PFSK-1 (cell line): ENCODE results near the gene DNAL1.

ENCODE experiments used
- FOXP2 ChIP-seq: optimal IDR thresholded peaks from 2 replicates; pipeline ENCODE3; 2011; ENCODE audit warnings: borderline replicate concordance, control low read depth, inconsistent platforms; ENCODE audit not compliant: insufficient read depth; ENCODE audit errors: extremely low read length, extremely low read depth
- POLR2AphosphoS5 ChIP-seq: IDR thresholded peaks from 2 replicates; pipeline ENCODE4 v1.6.1; 2012; ENCODE audit warnings: low read depth, mild to moderate bottlenecking, control low read depth, low read length, moderate library complexity
- SIN3A ChIP-seq: IDR thresholded peaks from 2 replicates; pipeline ENCODE4 v1.6.1; 2012; ENCODE audit warnings: mild to moderate bottlenecking, low read length, moderate library complexity, borderline replicate concordance; ENCODE audit not compliant: insufficient read depth
- TAF1 ChIP-seq: IDR thresholded peaks from 2 replicates; pipeline ENCODE4 v1.6.1; 2012; ENCODE audit warnings: low read length, control low read depth, borderline replicate concordance; ENCODE audit not compliant: insufficient read depth
- TF ChIP-seq, protein P1 (sequence below), 2 experiments: IDR thresholded peaks; 2 replicates each; pipeline versions ENCODE4 v1.6.1 to v1.8.0; 2011 to 2012; ENCODE audit warnings: low read depth in 2 of 2, low read length in 2 of 2, control low read depth in 1 of 2, inconsistent platforms in 1 of 2, mild to moderate bottlenecking in 1 of 2, moderate library complexity in 1 of 2; ENCODE audit not compliant: insufficient read depth in 1 of 2

DNAL1 gene

DNA sequence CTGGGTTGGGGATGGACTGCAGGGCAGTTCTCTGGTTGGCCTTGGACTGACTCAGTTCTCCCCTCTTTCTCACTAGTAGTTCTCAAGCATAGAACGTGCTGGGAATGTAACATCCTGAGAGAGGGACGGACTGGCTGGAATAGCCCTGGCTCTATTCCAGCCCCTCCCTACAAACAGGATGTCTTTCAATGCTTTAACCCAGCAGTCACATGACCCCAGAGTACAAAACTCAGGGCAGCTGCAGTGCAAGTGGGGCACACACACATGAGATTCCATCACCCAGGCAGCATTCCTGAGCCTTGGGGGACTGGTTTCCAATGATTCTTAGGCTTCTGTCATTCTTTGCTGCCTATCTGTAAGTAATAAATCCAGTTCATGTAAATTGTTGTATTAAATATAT lies 34.1 kb upstream of the DNAL1 start:
- TF ChIP-seq, protein P1, sequence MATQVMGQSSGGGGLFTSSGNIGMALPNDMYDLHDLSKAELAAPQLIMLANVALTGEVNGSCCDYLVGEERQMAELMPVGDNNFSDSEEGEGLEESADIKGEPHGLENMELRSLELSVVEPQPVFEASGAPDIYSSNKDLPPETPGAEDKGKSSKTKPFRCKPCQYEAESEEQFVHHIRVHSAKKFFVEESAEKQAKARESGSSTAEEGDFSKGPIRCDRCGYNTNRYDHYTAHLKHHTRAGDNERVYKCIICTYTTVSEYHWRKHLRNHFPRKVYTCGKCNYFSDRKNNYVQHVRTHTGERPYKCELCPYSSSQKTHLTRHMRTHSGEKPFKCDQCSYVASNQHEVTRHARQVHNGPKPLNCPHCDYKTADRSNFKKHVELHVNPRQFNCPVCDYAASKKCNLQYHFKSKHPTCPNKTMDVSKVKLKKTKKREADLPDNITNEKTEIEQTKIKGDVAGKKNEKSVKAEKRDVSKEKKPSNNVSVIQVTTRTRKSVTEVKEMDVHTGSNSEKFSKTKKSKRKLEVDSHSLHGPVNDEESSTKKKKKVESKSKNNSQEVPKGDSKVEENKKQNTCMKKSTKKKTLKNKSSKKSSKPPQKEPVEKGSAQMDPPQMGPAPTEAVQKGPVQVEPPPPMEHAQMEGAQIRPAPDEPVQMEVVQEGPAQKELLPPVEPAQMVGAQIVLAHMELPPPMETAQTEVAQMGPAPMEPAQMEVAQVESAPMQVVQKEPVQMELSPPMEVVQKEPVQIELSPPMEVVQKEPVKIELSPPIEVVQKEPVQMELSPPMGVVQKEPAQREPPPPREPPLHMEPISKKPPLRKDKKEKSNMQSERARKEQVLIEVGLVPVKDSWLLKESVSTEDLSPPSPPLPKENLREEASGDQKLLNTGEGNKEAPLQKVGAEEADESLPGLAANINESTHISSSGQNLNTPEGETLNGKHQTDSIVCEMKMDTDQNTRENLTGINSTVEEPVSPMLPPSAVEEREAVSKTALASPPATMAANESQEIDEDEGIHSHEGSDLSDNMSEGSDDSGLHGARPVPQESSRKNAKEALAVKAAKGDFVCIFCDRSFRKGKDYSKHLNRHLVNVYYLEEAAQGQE (IDR thresholded peaks at IDR 0.05; ENCODE audit: insufficient read depth in 1 of 2, low read depth in 2 of 2, low read length in 2 of 2) = no peak
- TF ChIP-seq FOXP2 (no peak), TAF1 (no peak), POLR2AphosphoS5 (no peak), SIN3A (no peak)

DNA sequence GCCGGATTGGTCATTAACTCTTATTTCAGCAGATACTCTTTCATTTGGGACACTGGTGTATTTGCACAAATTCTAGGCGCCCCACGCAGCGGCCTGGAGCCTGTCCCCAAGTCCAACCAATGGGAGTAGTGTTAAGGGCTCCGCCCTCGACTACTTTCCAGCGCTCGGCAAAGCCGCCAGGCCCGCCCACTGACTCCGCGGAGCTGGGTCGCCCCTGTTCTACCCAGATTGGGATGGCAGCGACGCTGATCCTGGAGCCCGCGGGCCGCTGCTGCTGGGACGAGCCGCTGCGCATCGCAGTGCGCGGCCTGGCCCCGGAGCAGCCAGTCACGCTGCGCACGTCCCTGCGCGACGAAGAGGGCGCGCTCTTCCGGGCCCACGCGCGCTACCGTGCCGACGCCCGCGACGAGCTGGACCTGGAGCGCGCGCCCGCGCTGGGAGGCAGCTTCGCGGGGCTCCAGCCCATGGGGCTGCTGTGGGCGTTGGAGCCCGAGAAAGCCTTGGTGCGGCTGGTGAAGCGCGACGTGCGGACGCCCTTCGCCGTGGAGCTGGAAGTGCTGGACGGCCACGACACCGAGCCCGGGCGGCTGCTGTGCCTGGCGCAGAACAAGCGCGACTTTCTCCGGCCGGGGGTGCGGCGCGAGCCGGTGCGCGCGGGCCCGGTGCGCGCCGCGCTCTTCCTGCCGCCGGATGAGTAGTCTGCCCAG lies 32.3 kb upstream of the DNAL1 start, which contains the start of gene ACOT6:
Gene ACOT6, plus strand, starts transcription at position 179 of the 707 bp plus-strand sequence. Its CDS starts 55 bp downstream, at position 234.
- TF ChIP-seq POLR2AphosphoS5 (no peak), FOXP2 (no peak), SIN3A (no peak), TAF1 (no peak)
- TF ChIP-seq, protein P1 (IDR thresholded peaks at IDR 0.05; ENCODE audit: insufficient read depth in 1 of 2, low read depth in 2 of 2, low read length in 2 of 2) = no peak

DNA sequence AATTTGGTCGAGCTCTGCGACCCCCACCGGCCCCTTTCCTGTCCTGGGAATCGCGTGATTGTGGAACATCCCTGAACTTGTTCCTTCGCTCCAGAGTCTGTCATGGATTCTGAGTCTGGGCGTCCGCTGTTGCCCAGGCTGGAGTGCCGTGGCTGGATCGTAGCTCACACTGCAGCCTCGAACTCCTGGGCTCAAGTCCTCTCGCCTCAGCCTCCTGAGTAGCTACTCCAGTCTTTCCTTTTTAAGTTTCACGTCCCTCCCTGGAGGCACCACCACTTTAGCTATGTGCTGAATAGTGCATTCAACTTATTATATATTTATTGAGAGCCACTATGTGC lies 31.8 kb upstream of the DNAL1 start:
- TF ChIP-seq TAF1 = no peak
- TF ChIP-seq, protein P1 (IDR thresholded peaks at IDR 0.05; ENCODE audit: insufficient read depth in 1 of 2, low read depth in 2 of 2, low read length in 2 of 2) = no peak
- TF ChIP-seq SIN3A = no peak
- TF ChIP-seq POLR2AphosphoS5 = no peak
- no peak for TF ChIP-seq FOXP2

DNA sequence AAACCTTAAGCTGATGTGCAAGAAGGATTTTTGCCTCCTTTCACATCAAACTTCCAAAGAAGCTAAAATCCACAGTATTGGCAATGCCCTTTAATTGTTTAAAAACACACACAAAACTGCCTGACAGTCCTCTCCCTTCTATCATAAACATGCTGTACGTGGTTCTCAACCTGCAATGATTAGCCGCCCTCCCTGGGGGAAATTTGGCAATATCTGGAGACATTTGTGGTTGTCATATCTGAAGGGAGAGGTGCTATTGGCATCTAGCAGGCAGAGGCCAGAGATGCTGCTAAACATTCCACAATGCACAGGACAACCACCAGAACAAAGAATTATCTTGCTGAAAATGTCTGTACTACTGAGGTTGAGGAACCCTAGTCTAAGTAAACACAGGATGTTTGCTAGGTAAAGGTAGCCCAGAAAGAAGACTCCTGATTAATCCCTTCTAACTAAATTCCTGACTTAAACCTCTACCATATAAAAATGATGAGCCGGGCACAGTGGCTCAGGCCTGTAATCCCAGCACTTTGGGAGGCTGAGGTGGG lies 31.3 kb upstream of the DNAL1 start:
- TF ChIP-seq TAF1 (no peak), POLR2AphosphoS5 (no peak), FOXP2 (no peak), SIN3A (no peak)

DNA sequence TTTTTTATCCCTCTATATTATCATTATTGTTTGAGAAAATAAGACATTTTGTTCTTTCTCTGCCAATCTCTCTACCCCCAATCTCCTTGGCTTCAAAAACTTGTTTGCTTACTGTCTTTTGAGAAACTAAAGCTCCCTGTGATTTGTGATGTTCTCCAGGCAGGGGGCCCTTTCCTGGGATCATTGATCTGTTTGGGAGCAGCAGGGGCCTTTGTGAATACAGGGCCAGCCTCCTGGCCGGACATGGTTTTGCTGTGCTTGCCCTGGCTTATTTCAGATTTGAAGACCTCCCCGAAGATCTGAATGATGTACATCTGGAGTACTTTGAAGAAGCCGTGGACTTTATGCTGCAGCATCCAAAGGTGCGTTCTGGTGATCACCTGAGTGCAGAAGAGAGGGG lies 28.0 kb upstream of the DNAL1 start:
- TF ChIP-seq TAF1 (no peak), POLR2AphosphoS5 (no peak), SIN3A (no peak), FOXP2 (no peak)
- TF ChIP-seq, protein P1 (IDR thresholded peaks at IDR 0.05; ENCODE audit: insufficient read depth in 1 of 2, low read depth in 2 of 2, low read length in 2 of 2) = no peak
